ENCODE data around the gene PALMD. TPM values are rescaled to one million over a fixed set of nuclear protein-coding genes. Genes with fewer than 3 reads are reported as not detected.

Gene PALMD
- total and polyA plus RNA-seq, 2 of the 8 experiments (the other 6 are each of a cell fraction or from before 2014, with no cell fraction given), result not detected

DNA sequence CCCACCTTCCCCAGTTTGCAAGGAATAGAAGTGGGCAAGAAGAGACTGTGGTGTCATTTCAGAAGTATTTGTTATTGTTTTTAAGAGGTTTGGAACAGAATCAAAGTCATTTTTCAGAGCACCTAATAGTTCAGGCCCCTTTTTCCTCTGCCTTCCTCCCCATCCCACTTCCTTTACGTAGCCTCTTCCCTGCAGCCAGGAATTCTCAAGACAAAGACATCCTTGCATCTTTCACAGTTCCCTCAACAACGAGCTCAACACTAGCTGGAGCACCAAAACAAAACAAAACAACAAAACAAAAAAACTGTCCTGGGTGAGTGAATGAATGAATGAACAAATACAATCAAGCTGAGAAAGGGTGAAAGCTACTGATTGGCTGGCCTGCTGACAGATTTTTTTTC lies 7.0 kb downstream of the PALMD start (continued):
- TF ChIP-seq, protein P1, sequence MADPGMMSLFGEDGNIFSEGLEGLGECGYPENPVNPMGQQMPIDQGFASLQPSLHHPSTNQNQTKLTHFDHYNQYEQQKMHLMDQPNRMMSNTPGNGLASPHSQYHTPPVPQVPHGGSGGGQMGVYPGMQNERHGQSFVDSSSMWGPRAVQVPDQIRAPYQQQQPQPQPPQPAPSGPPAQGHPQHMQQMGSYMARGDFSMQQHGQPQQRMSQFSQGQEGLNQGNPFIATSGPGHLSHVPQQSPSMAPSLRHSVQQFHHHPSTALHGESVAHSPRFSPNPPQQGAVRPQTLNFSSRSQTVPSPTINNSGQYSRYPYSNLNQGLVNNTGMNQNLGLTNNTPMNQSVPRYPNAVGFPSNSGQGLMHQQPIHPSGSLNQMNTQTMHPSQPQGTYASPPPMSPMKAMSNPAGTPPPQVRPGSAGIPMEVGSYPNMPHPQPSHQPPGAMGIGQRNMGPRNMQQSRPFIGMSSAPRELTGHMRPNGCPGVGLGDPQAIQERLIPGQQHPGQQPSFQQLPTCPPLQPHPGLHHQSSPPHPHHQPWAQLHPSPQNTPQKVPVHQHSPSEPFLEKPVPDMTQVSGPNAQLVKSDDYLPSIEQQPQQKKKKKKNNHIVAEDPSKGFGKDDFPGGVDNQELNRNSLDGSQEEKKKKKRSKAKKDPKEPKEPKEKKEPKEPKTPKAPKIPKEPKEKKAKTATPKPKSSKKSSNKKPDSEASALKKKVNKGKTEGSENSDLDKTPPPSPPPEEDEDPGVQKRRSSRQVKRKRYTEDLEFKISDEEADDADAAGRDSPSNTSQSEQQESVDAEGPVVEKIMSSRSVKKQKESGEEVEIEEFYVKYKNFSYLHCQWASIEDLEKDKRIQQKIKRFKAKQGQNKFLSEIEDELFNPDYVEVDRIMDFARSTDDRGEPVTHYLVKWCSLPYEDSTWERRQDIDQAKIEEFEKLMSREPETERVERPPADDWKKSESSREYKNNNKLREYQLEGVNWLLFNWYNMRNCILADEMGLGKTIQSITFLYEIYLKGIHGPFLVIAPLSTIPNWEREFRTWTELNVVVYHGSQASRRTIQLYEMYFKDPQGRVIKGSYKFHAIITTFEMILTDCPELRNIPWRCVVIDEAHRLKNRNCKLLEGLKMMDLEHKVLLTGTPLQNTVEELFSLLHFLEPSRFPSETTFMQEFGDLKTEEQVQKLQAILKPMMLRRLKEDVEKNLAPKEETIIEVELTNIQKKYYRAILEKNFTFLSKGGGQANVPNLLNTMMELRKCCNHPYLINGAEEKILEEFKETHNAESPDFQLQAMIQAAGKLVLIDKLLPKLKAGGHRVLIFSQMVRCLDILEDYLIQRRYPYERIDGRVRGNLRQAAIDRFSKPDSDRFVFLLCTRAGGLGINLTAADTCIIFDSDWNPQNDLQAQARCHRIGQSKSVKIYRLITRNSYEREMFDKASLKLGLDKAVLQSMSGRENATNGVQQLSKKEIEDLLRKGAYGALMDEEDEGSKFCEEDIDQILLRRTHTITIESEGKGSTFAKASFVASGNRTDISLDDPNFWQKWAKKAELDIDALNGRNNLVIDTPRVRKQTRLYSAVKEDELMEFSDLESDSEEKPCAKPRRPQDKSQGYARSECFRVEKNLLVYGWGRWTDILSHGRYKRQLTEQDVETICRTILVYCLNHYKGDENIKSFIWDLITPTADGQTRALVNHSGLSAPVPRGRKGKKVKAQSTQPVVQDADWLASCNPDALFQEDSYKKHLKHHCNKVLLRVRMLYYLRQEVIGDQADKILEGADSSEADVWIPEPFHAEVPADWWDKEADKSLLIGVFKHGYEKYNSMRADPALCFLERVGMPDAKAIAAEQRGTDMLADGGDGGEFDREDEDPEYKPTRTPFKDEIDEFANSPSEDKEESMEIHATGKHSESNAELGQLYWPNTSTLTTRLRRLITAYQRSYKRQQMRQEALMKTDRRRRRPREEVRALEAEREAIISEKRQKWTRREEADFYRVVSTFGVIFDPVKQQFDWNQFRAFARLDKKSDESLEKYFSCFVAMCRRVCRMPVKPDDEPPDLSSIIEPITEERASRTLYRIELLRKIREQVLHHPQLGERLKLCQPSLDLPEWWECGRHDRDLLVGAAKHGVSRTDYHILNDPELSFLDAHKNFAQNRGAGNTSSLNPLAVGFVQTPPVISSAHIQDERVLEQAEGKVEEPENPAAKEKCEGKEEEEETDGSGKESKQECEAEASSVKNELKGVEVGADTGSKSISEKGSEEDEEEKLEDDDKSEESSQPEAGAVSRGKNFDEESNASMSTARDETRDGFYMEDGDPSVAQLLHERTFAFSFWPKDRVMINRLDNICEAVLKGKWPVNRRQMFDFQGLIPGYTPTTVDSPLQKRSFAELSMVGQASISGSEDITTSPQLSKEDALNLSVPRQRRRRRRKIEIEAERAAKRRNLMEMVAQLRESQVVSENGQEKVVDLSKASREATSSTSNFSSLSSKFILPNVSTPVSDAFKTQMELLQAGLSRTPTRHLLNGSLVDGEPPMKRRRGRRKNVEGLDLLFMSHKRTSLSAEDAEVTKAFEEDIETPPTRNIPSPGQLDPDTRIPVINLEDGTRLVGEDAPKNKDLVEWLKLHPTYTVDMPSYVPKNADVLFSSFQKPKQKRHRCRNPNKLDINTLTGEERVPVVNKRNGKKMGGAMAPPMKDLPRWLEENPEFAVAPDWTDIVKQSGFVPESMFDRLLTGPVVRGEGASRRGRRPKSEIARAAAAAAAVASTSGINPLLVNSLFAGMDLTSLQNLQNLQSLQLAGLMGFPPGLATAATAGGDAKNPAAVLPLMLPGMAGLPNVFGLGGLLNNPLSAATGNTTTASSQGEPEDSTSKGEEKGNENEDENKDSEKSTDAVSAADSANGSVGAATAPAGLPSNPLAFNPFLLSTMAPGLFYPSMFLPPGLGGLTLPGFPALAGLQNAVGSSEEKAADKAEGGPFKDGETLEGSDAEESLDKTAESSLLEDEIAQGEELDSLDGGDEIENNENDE (IDR thresholded peaks at IDR 0.05; ENCODE audit: insufficient replicate concordance, low read length), result no peak
- TF ChIP-seq TEAD4 (IDR thresholded peaks at IDR 0.05; ENCODE audit: low read depth, low read length) (no peak), JUND (IDR thresholded peaks at IDR 0.05; ENCODE audit: low read length) (no peak)
